ENCODE data around the gene OXT. TPM values are rescaled to one million over a fixed set of nuclear protein-coding genes. Genes with fewer than 3 reads are reported as not detected.

The OXT gene
- total and polyA plus RNA-seq, 2 donors (not counting 3 experiments of a cell fraction or from before 2014, with no cell fraction given): not detected

DNA sequence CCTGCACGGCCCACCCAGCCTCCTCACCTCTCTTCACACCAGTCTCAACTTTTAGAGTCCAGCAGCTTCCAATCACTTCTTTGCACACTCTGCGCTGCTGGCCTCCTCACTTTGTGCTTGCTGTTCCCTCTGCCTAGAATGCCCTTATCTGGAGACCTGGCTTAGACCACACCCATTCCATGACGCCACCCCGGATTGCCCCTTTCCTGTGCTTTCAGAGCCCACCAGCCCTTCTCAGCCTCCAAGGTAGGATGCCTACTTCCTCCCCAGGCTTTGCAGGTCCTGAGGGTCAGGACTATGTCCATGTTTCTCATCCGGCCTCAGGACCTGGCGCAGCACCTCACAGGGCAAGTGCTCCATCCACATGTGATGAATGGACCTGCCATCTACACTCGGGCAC is 40.1 kb downstream of the OXT start:
- Histone ChIP-seq H3K4me1 (ENCODE audit: control insufficient read depth, extremely low read depth, insufficient read depth, low read length) (no peaks in the 10 kb centered on the region), H3K9me3 (replicated peaks; ENCODE audit: control insufficient read depth, insufficient read depth, low read length) (no peaks in the 10 kb centered on the region), H3K9me1 (replicated peaks; ENCODE audit: control insufficient read depth, extremely low read depth, insufficient read depth, low read length) (no peaks in the 10 kb centered on the region), H4K20me1 (replicated peaks; ENCODE audit: control insufficient read depth, extremely low read depth, insufficient read depth, low read length) (no peaks in the 10 kb centered on the region), H3K4me2 (ENCODE audit: insufficient read depth, low read length) (no peak overlapping the region), H3K36me3 (ENCODE audit: control insufficient read depth in 2 of 2, extremely low read depth in 1 of 2, insufficient read depth in 2 of 2, low read length in 2 of 2) (peaks cover 0 to 7% of the 10 kb centered on the region in 2 experiments), H3K9ac (replicated peaks; ENCODE audit: extremely low read depth, insufficient read depth, low read length) (no peak overlapping the region), H3K27me3 (ENCODE audit: control insufficient read depth in 2 of 2, insufficient read depth in 2 of 2, low read length in 2 of 2) (no peaks in the 10 kb centered on the region), H3K79me2 (ENCODE audit: control insufficient read depth, insufficient read depth, low read length) (no peaks in the 10 kb centered on the region), H3K4me3 (replicated peaks in 1 of 3; ENCODE audit: insufficient read depth in 1 of 3, low read depth in 1 of 3, low read length in 3 of 3) (no peak overlapping the region), H2AFZ (ENCODE audit: low read depth, low read length) (no peak overlapping the region), H3K27ac (ENCODE audit: insufficient read depth, low read depth, low read length) (no peak overlapping the region)
- no TSS peak for BruUV-seq (replicated peaks)
- ChIA-PET CTCF (interaction anchor here (1.0 kb wide), 1 partner anchor 24 kb away, joined by 3 read pairs; no protein-coding TSS in a partner anchor), POLR2A (no interaction called here)
- no peak for FAIRE-seq
- no peak for TF ChIP-seq POLR2AphosphoS5 (IDR thresholded peaks at IDR 0.05; ENCODE audit: insufficient read depth, low read depth, low read length)
- no peak for TF ChIP-seq EZH2 (IDR thresholded peaks at IDR 0.05; ENCODE audit: borderline replicate concordance, low read depth, low read length, severe bottlenecking)
- TF ChIP-seq, protein P1, sequence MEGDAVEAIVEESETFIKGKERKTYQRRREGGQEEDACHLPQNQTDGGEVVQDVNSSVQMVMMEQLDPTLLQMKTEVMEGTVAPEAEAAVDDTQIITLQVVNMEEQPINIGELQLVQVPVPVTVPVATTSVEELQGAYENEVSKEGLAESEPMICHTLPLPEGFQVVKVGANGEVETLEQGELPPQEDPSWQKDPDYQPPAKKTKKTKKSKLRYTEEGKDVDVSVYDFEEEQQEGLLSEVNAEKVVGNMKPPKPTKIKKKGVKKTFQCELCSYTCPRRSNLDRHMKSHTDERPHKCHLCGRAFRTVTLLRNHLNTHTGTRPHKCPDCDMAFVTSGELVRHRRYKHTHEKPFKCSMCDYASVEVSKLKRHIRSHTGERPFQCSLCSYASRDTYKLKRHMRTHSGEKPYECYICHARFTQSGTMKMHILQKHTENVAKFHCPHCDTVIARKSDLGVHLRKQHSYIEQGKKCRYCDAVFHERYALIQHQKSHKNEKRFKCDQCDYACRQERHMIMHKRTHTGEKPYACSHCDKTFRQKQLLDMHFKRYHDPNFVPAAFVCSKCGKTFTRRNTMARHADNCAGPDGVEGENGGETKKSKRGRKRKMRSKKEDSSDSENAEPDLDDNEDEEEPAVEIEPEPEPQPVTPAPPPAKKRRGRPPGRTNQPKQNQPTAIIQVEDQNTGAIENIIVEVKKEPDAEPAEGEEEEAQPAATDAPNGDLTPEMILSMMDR (IDR thresholded peaks at IDR 0.05; ENCODE audit: extremely low read depth in 1 of 2, insufficient read depth in 1 of 2, low read depth in 1 of 2, low read length in 2 of 2): no peak
- TF ChIP-seq, protein P2, sequence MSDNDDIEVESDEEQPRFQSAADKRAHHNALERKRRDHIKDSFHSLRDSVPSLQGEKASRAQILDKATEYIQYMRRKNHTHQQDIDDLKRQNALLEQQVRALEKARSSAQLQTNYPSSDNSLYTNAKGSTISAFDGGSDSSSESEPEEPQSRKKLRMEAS (IDR thresholded peaks at IDR 0.05; ENCODE audit: insufficient read depth, insufficient read length): no peak
- no peak for TF ChIP-seq JUN (IDR thresholded peaks at IDR 0.05; ENCODE audit: borderline replicate concordance, insufficient read depth, insufficient read length, low read depth)
- TF ChIP-seq POLR2A (IDR thresholded peaks at IDR 0.05; ENCODE audit: low read depth, low read length): no peak
- TF ChIP-seq FOS (IDR thresholded peaks at IDR 0.05; ENCODE audit: borderline replicate concordance, insufficient read depth, low read length): no peak
- TF ChIP-seq MYC (IDR thresholded peaks at IDR 0.05; ENCODE audit: low read depth, low read length): no peak
- no peak for TF ChIP-seq GATA2 (IDR thresholded peaks at IDR 0.05; ENCODE audit: insufficient read depth, insufficient read length, low read depth, low read length)
- intact Hi-C loops (cut with micrococcal nuclease) (no loop called here), dilution Hi-C loops (cut with MboI; ENCODE audit: extremely low pct_ligation_motif_present, low sequenced_read_pairs) (no loop called here)
- DNase-seq (ENCODE audit: low read depth, low spot score): no peak

Measured in endothelial cell of umbilical vein (primary cell).